ENCODE data around the gene ATP8B2.

ATP8B2 gene

GRCh38 chr1:154325583-154326545 lies 539 bp downstream of the ATP8B2 start:
- peaks cover 9% of the 10 kb centered on the region for H3K27me3 ChIP-seq (ENCODE audit: insufficient read depth, low read length)
- peaks cover 23% of the 10 kb centered on the region for H3K79me2 ChIP-seq (ENCODE audit: control insufficient read depth, insufficient read depth, low read length, unreplicated experiment)
- peak overlapping the region; percentile 96 for H3K27ac ChIP-seq (ENCODE audit: low read depth, low read length)
- peak overlapping the region; percentile 76 for H2AFZ ChIP-seq (ENCODE audit: low read length, unreplicated experiment)
- H3K4me1 ChIP-seq (ENCODE audit: control insufficient read depth, insufficient read depth, low read length, unreplicated experiment) = peaks cover 26% of the 10 kb centered on the region
- peak overlapping the region; percentile 92 for H3K4me3 ChIP-seq (ENCODE audit: low read depth, low read length)
- no peaks in the 10 kb centered on the region; the same call in 1 of the 2 replicates for H3K36me3 ChIP-seq (ENCODE audit: insufficient read depth, low read length)

GRCh38 chr1:154326546-154327465 lies 1.5 kb downstream of the ATP8B2 start:
- Histone ChIP-seq H3K27ac (ENCODE audit: low read depth, low read length) (peak overlapping the region; percentile 96), H3K27me3 (ENCODE audit: insufficient read depth, low read length) (peaks cover 9% of the 10 kb centered on the region), H3K4me1 (ENCODE audit: control insufficient read depth, insufficient read depth, low read length, unreplicated experiment) (peaks cover 26% of the 10 kb centered on the region), H3K36me3 (ENCODE audit: insufficient read depth, low read length) (peaks cover 9% of the 10 kb centered on the region), H3K4me3 (ENCODE audit: low read depth, low read length) (peak overlapping the region; percentile 92), H3K79me2 (ENCODE audit: control insufficient read depth, insufficient read depth, low read length, unreplicated experiment) (peaks cover 23% of the 10 kb centered on the region), H2AFZ (ENCODE audit: low read length, unreplicated experiment) (no peak overlapping the region)

- Histone ChIP-seq H3K36me3 (ENCODE audit: insufficient read depth, low read length) (peaks cover 16% of the 10 kb centered on the region), H2AFZ (ENCODE audit: low read length, unreplicated experiment) (no peak overlapping the region), H3K27ac (ENCODE audit: low read depth, low read length) (peak overlapping the region; percentile 96; the same call in 1 of the 2 replicates), H3K79me2 (ENCODE audit: control insufficient read depth, insufficient read depth, low read length, unreplicated experiment) (peaks cover 23% of the 10 kb centered on the region), H3K4me3 (ENCODE audit: low read depth, low read length) (peak overlapping the region; percentile 67), H3K4me1 (ENCODE audit: control insufficient read depth, insufficient read depth, low read length, unreplicated experiment) (peaks cover 26% of the 10 kb centered on the region), H3K27me3 (ENCODE audit: insufficient read depth, low read length) (peaks cover 6% of the 10 kb centered on the region)
Measured at GRCh38 chr1:154327466-154328317, 2.4 kb downstream of the ATP8B2 start.

- Histone ChIP-seq H3K4me1 (ENCODE audit: control insufficient read depth, insufficient read depth, low read length, unreplicated experiment) (peaks cover 26% of the 10 kb centered on the region), H3K4me3 (ENCODE audit: low read depth, low read length) (peak overlapping the region; percentile 67), H2AFZ (ENCODE audit: low read length, unreplicated experiment) (no peak overlapping the region), H3K27ac (ENCODE audit: low read depth, low read length) (peak overlapping the region; percentile 10; the same call in 1 of the 2 replicates), H3K36me3 (ENCODE audit: insufficient read depth, low read length) (peaks cover 18% of the 10 kb centered on the region), H3K79me2 (ENCODE audit: control insufficient read depth, insufficient read depth, low read length, unreplicated experiment) (peaks cover 23% of the 10 kb centered on the region), H3K27me3 (ENCODE audit: insufficient read depth, low read length) (no peaks in the 10 kb centered on the region)
Measured at GRCh38 chr1:154328318-154329151, 3.2 kb downstream of the ATP8B2 start.

GRCh38 chr1:154329152-154329521 lies 3.8 kb downstream of the ATP8B2 start:
- Histone ChIP-seq H3K36me3 (ENCODE audit: insufficient read depth, low read length) (peaks cover 18% of the 10 kb centered on the region), H3K27me3 (ENCODE audit: insufficient read depth, low read length) (no peaks in the 10 kb centered on the region), H3K4me1 (ENCODE audit: control insufficient read depth, insufficient read depth, low read length, unreplicated experiment) (peaks cover 29% of the 10 kb centered on the region), H3K27ac (ENCODE audit: low read depth, low read length) (no peak overlapping the region), H2AFZ (ENCODE audit: low read length, unreplicated experiment) (no peak overlapping the region), H3K79me2 (ENCODE audit: control insufficient read depth, insufficient read depth, low read length, unreplicated experiment) (peaks cover 23% of the 10 kb centered on the region), H3K4me3 (ENCODE audit: low read depth, low read length) (peak overlapping the region; percentile 67)

GRCh38 chr1:154329551-154330131 lies 4.3 kb downstream of the ATP8B2 start:
- no peak overlapping the region for H3K27ac ChIP-seq (ENCODE audit: low read depth, low read length)
- peaks cover 18% of the 10 kb centered on the region for H3K36me3 ChIP-seq (ENCODE audit: insufficient read depth, low read length)
- H3K27me3 ChIP-seq (ENCODE audit: insufficient read depth, low read length) = no peaks in the 10 kb centered on the region
- H3K4me1 ChIP-seq (ENCODE audit: control insufficient read depth, insufficient read depth, low read length, unreplicated experiment) = peaks cover 34% of the 10 kb centered on the region
- no peak overlapping the region for H2AFZ ChIP-seq (ENCODE audit: low read length, unreplicated experiment)
- H3K79me2 ChIP-seq (ENCODE audit: control insufficient read depth, insufficient read depth, low read length, unreplicated experiment) = peaks cover 23% of the 10 kb centered on the region
- no peak overlapping the region; the same call in 1 of the 2 replicates for H3K4me3 ChIP-seq (ENCODE audit: low read depth, low read length)

GRCh38 chr1:154330669-154331068 lies 5.3 kb downstream of the ATP8B2 start:
- Histone ChIP-seq H3K4me1 (ENCODE audit: control insufficient read depth, insufficient read depth, low read length, unreplicated experiment) (peaks cover 38% of the 10 kb centered on the region), H3K4me3 (ENCODE audit: low read depth, low read length) (no peak overlapping the region), H3K27ac (ENCODE audit: low read depth, low read length) (no peak overlapping the region), H3K36me3 (ENCODE audit: insufficient read depth, low read length) (peaks cover 18% of the 10 kb centered on the region), H2AFZ (ENCODE audit: low read length, unreplicated experiment) (no peak overlapping the region), H3K27me3 (ENCODE audit: insufficient read depth, low read length) (no peaks in the 10 kb centered on the region), H3K79me2 (ENCODE audit: control insufficient read depth, insufficient read depth, low read length, unreplicated experiment) (peaks cover 21% of the 10 kb centered on the region)

GRCh38 chr1:154334079-154335024 lies 9.0 kb downstream of the ATP8B2 start:
- H3K27ac ChIP-seq (ENCODE audit: low read depth, low read length) = peak overlapping the region; percentile 68
- H3K27me3 ChIP-seq (ENCODE audit: insufficient read depth, low read length) = no peaks in the 10 kb centered on the region
- no peak overlapping the region for H3K4me3 ChIP-seq (ENCODE audit: low read depth, low read length)
- peaks cover 11% of the 10 kb centered on the region for H3K4me1 ChIP-seq (ENCODE audit: control insufficient read depth, insufficient read depth, low read length, unreplicated experiment)
- peaks cover 7% of the 10 kb centered on the region for H3K79me2 ChIP-seq (ENCODE audit: control insufficient read depth, insufficient read depth, low read length, unreplicated experiment)
- H2AFZ ChIP-seq (ENCODE audit: low read length, unreplicated experiment) = no peak overlapping the region
- peaks cover 28% of the 10 kb centered on the region for H3K36me3 ChIP-seq (ENCODE audit: insufficient read depth, low read length)
